ENCODE measurements around the gene CUX1.
"Not testable (repeated sequence)": the region's sequence is repeated elsewhere in the genome, so short reads cannot be mapped to it uniquely, and the experiment has no call there.

CUX1 gene

DNA sequence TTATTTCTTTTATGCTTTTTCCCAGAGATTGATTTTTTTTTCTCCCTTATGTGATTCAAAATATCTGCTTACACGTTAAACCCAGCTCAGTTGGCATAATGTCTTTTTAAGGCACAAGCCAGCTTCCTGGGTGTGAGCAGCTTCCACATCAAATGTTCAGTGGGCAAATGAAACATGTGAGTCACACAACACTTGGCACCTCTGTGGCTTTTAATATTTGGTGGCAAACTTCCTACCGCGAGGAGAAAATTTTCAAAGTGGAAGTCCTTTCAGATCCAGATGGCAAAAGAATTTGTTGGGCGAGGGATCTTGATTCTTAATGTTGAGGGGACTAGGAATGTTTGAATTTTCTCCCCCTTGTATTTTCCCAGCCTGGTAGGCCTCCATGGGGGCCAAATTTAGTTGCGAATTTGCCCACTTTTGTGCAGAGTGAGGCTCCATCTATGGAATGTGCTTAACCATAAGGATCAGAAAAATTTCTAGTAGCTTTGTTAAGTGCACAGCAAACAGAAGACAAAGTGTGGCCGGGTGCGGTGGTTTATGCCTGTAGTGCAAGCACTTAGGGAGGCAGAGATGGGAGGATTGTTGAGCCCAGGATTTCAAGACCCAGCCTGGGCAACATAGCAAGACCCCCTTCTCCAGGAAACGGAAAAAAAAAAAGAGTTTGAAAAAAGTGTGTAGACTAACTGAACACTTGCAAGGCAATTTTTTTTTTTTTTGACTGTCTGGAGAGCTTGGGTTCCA, 31.0 kb downstream of the CUX1 start:
- DNase-seq (ENCODE audit: low read depth), result no peak

DNA sequence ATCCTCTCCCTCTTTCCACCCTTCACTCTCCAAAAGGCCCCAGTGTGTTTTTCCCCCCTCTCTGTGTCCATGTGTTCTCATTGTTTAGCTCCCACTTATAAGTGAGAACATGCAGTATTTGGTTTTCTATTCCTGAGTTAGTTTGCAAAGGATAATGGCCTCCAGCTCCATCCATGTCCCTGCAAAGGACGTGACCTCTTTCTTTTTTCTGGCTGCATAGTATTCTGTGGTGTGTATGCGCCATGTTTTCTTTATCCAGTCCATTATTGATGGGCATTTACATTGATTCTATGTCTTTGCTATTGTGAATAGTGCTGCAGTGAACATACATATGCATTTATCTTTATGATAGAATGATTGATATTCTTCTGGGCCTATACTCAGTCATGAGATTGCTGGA, 31.9 kb downstream of the CUX1 start:
- not testable (repeated sequence) for H3K4me3 ChIP-seq (ENCODE audit: low read depth, low read length); DNase-seq (ENCODE audit: low read depth)

More for the DNA sequence above, 31.0 kb downstream of the CUX1 start:
- TF ChIP-seq, protein P1, sequence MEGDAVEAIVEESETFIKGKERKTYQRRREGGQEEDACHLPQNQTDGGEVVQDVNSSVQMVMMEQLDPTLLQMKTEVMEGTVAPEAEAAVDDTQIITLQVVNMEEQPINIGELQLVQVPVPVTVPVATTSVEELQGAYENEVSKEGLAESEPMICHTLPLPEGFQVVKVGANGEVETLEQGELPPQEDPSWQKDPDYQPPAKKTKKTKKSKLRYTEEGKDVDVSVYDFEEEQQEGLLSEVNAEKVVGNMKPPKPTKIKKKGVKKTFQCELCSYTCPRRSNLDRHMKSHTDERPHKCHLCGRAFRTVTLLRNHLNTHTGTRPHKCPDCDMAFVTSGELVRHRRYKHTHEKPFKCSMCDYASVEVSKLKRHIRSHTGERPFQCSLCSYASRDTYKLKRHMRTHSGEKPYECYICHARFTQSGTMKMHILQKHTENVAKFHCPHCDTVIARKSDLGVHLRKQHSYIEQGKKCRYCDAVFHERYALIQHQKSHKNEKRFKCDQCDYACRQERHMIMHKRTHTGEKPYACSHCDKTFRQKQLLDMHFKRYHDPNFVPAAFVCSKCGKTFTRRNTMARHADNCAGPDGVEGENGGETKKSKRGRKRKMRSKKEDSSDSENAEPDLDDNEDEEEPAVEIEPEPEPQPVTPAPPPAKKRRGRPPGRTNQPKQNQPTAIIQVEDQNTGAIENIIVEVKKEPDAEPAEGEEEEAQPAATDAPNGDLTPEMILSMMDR (IDR thresholded peaks at IDR 0.05; ENCODE audit: low read depth, low read length, missing control alignments), result no peak
- H3K4me3 ChIP-seq (ENCODE audit: low read depth, low read length), result no peak overlapping the region

DNA sequence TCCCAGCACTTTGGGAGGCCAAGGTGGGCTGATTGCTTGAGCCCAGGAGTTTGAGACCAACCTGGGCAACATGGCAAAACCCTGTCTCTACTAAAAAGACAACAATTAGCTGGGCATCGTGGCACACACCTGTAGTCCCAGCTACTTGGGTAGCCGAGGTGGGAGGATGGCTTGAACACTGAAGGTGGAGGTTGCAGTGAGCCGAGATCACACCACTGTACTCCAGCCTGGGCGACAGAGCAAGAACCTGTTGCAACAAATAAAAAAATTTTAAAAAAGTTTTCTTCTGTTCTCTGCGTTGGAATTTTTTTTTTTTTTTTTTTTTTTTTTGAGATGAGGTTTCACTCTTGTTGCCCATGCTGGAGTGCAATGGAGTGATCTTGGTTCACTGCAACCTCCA, 34.9 kb downstream of the CUX1 start:
- DNase-seq (ENCODE audit: low read depth); H3K4me3 ChIP-seq (ENCODE audit: low read depth, low read length): not testable (repeated sequence)

DNA sequence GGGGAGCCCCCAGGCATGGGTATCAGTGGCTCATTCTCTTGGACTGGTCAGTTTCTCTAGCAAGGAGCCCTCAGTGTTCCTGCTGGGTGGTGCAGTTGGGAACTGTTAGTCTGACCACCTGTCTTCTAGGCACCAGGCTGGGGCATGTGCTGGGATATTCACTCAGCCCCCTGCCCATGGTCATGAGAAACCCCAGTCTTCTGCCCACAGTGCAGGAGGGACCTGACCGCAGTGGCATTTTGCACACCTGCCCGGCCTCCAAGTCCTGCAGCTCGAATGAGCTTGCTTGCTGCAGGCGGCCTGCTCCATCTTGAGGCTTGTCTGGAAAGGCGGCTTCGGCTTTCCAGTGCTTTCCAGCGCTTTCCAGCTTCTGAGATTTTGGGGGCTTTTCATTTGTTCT, 36.3 kb downstream of the CUX1 start:
- no peak for DNase-seq (ENCODE audit: low read depth)
- H3K4me3 ChIP-seq (ENCODE audit: low read depth, low read length), result no peak overlapping the region
- TF ChIP-seq, protein P1 (IDR thresholded peaks at IDR 0.05; ENCODE audit: low read depth, low read length, missing control alignments), result no peak

DNA sequence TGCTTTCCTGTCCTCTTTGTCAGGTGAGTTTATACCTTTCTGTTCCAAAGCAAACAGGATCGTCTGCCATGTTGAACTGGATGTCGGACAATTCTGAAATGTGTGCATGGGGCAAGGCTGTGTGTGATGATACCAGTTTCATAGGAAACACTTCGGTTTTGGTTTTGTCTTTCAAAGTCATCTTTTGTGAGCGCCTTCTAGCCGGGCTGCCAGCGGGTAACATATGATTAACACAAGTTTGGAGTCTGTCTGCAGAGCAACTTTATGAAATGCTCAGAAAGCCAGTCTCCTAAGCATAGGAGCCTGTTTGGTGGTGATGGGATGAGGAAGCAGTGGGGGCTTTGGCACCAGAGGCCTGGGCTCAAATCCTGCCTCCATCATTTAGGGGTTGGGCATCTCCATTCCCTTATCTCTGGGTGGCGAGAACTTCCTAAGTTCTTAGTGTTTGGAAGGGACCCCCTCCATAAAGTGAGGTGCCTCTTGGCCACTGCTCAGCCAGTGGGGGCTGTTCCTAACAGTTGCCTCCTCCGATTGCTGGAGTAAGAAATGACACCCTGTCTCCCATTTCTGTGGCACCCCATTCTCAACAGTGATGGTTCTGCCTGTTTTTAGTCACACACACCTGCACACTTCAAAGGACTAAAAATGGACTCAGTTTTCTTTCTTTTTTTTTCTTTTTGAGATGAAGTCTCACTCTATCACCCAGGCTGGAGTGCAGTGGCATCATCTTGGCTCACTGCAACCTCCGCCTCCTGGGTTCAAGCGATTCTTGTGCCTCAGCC, 36.8 kb downstream of the CUX1 start:
- H3K4me3 ChIP-seq (ENCODE audit: low read depth, low read length), result no peak overlapping the region
- DNase-seq (ENCODE audit: low read depth), result no peak
- TF ChIP-seq, protein P1 (IDR thresholded peaks at IDR 0.05; ENCODE audit: low read depth, low read length, missing control alignments), result no peak

DNA sequence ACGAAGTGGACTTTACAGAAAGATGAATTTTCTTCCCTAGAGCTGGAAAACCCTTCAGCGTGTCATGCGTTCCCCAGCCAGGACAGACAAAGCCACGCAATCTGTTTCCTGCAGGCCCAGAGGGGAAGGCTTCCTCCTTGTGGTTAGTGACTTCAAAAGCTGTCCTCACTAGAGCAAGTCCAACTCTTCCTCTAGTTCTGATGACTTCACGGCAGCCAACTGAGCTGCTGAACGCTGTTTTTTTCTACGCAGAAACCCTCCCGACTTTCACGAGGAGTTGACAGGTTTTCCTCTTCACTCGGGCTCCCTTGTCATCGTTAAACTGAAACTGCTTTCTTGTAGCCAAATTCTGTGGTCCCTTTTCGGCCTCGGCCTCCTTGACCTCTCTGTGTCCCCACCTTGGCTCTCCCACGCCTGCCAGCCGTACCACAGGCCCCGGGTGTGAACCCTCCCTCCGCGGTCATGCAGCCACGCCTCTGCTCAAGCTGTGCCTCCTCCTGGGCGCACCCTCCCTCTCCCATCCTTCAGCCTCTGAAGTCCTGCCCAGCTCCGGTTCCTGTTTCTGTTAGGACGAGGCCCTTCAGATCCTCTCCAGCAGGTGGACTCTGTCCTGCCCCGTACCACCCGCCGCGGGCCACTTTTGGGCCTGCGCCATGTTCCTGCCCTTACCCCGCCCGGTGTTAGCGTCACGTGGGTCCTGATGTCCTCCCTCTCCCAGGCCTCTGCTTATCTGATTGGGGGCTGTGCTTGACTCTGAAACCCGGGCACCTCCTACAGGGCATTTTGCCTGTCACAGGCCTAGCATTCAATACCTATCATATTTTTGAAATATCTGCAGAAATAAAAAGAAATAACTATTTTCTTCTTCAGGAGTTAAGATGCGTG, 39.3 kb downstream of the CUX1 start:
- TF ChIP-seq, protein P1 (IDR thresholded peaks at IDR 0.05; ENCODE audit: low read depth, low read length, missing control alignments), result peak; percentile 39
- H3K4me3 ChIP-seq (ENCODE audit: low read depth, low read length), result peak overlapping the region; percentile 32
- peak; percentile 94 for DNase-seq (ENCODE audit: low read depth)

DNA sequence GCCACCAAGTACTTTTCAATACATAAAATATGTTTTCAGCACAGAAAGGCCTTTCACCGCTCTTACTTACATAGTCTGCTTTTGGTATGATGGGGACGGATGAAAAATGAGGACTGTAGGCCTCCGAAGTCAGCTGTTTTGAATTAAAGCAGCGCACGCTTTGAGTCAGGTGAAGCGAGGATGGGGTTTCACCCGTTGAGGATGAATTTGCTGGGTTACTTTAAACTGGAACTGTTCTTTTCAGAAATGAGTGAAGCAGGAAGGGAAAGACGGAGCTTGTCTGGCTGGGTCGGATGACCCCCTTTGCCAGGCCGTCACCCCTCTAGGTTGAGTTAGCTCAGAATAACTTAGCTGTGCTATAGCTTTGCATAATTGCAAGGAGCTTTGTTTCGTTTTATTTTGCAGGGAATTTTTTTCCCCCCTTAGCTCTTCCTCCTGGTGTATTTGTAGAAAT, 40.0 kb downstream of the CUX1 start:
- TF ChIP-seq, protein P1 (IDR thresholded peaks at IDR 0.05; ENCODE audit: low read depth, low read length, missing control alignments), result no peak
- no peak overlapping the region for H3K4me3 ChIP-seq (ENCODE audit: low read depth, low read length)
- peak; percentile 52 for DNase-seq (ENCODE audit: low read depth)

Data from GM12864 (cell line).